GM12878 (cell line): Measurements from ENCODE around the gene PPA1. TPM values are rescaled to one million over a fixed set of nuclear protein-coding genes. Genes with fewer than 3 reads are reported as not detected.

Source experiments
- CEBPB ChIP-seq, 2 experiments: fragments of 150-350 bp in 1 of 2; IDR thresholded peaks; 2 replicates each; pipeline ENCODE4 v1.6.1; 2012 to 2014; ENCODE audit warnings: low read depth in 2 of 2, low read length in 2 of 2, borderline replicate concordance in 1 of 2, inconsistent platforms in 1 of 2
- EGR1 ChIP-seq, 2 experiments: IDR thresholded peaks; 1 replicate in 1 of 2; 2 replicates in 1 of 2; pipeline ENCODE4 v1.6.1; 2011 to 2012; ENCODE audit warnings: low read depth in 2 of 2, low read length in 2 of 2, borderline replicate concordance in 1 of 2, mild to moderate bottlenecking in 1 of 2, moderate library complexity in 1 of 2
- EP300 ChIP-seq, 2 experiments: fragments of 150-350 bp in 1 of 2; IDR thresholded peaks; 2 replicates each; pipeline ENCODE4 v1.6.1; 2011 to 2012; ENCODE audit warnings: low read depth in 2 of 2, low read length in 2 of 2, borderline replicate concordance in 1 of 2, improper control_type of control experiment in 1 of 2, inconsistent platforms in 1 of 2; ENCODE audit not compliant: control insufficient read depth in 1 of 2
- ESRRA ChIP-seq: IDR thresholded peaks from 2 replicates; pipeline ENCODE4 v1.6.1; 2012; ENCODE audit warnings: mild to moderate bottlenecking, low read length, improper control_type of control experiment
- HDAC6 ChIP-seq: fragments of 200-600 bp; sonication (generic); IDR thresholded peaks from one replicate; pipeline ENCODE4 v1.8.0; 2017; ENCODE audit warnings: antibody characterized with exemption; ENCODE audit not compliant: unreplicated experiment
- JUND ChIP-seq: IDR thresholded peaks from 2 replicates; pipeline ENCODE4 v1.6.1; 2012; ENCODE audit warnings: low read depth, mild to moderate bottlenecking, low read length, improper control_type of control experiment, moderate library complexity
- LARP7 ChIP-seq: fragments of 450-650 bp; IDR thresholded peaks from 2 replicates; pipeline ENCODE4 v1.6.1; 2017; ENCODE audit warnings: mild to moderate bottlenecking
- NKRF ChIP-seq: fragments of 450-650 bp; conservative IDR thresholded peaks from 2 replicates; pipeline ENCODE4 v1.6.1; 2017; ENCODE audit warnings: mild to moderate bottlenecking, moderate library complexity
- PKNOX1 ChIP-seq: fragments of 450-650 bp; IDR thresholded peaks from 2 replicates; pipeline ENCODE4 v1.6.1; 2016; ENCODE audit warnings: mild to moderate bottlenecking
- POLR2A ChIP-seq: IDR thresholded peaks from 2 replicates; pipeline ENCODE4 v1.6.1; 2011; ENCODE audit warnings: low read depth, mild to moderate bottlenecking, low read length
- POU2F2 ChIP-seq: IDR thresholded peaks from 3 replicates; pipeline ENCODE4 v1.6.1; 2011; ENCODE audit warnings: low read depth, mild to moderate bottlenecking, low read length, borderline replicate concordance
- RBBP5 ChIP-seq: fragments of 200-600 bp; sonication (generic); conservative IDR thresholded peaks from 2 replicates; pipeline ENCODE4 v1.6.1; 2016
- RELA ChIP-seq: fragments of 450-650 bp; IDR thresholded peaks from 2 replicates; pipeline ENCODE4 v1.8.0; 2014; ENCODE audit warnings: borderline replicate concordance; ENCODE audit not compliant: partially characterized antibody
- SIX5 ChIP-seq: IDR thresholded peaks from 2 replicates; pipeline ENCODE4 v1.6.1; 2011; ENCODE audit warnings: mild to moderate bottlenecking, low read depth, low read length, moderate library complexity; ENCODE audit not compliant: severe bottlenecking
- SMARCA5 ChIP-seq: fragments of 450-650 bp; IDR thresholded peaks from 2 replicates; pipeline ENCODE4 v1.6.1; 2017; ENCODE audit warnings: mild to moderate bottlenecking
- TARDBP ChIP-seq: IDR thresholded peaks from 2 replicates; pipeline ENCODE4 v1.6.1; 2016; ENCODE audit warnings: borderline replicate concordance
- TBL1XR1 ChIP-seq: IDR thresholded peaks from 2 replicates; pipeline ENCODE4 v1.6.1; 2012; ENCODE audit warnings: low read depth, low read length, improper control_type of control experiment
- TCF12 ChIP-seq: IDR thresholded peaks from 2 replicates; pipeline ENCODE4 v1.6.1; 2011; ENCODE audit warnings: low read depth, mild to moderate bottlenecking, low read length
- YY1 ChIP-seq: IDR thresholded peaks from 2 replicates; pipeline ENCODE4 v1.6.1; 2011; ENCODE audit warnings: low read depth, mild to moderate bottlenecking, low read length
- ZNF384 ChIP-seq: IDR thresholded peaks from 2 replicates; pipeline ENCODE4 v1.6.1; 2012; ENCODE audit warnings: low read depth, mild to moderate bottlenecking, low read length, improper control_type of control experiment, borderline replicate concordance
- polyA plus RNA-seq, 11 experiments: library from polyadenylated mRNA; depleted of rRNA in 4 of 11; unstranded in 6 of 11; stranded (reverse) in 5 of 11; fragments of >200 nt; fragmentation: Nextera tagmentation in 4 of 11; fragmentation: Illumina TruSeq in 1 of 11; extraction: Ambion mirVana in 4 of 11; extraction: Trizol in 1 of 11; gene quantifications; 1 replicate in 1 of 11; 2 replicates in 10 of 11; pipeline versions ENCODE4 v1.2.1 to v1.2.3, GENCODE V29; 2011 to 2016; ENCODE audit warnings: inconsistent platforms in 2 of 11, missing spikeins in 2 of 11, low read depth in 1 of 11
- total RNA-seq, 4 experiments: library from RNA; depleted of rRNA in 3 of 4; stranded (reverse); fragments of >200 nt in 3 of 4; fragmentation: Illumina TruSeq in 1 of 4; extraction: Trizol in 1 of 4; gene quantifications; 2 replicates each; pipeline versions ENCODE4 v1.2.1 to v1.2.3, GENCODE V29; 2013 to 2021
- TF ChIP-seq, protein P1 (sequence below): fragments of 450-650 bp; IDR thresholded peaks from 2 replicates; pipeline ENCODE4 v1.6.1; 2017; ENCODE audit warnings: low read depth, mild to moderate bottlenecking, moderate library complexity
- TF ChIP-seq, protein P2 (sequence below): IDR thresholded peaks from 2 replicates; pipeline ENCODE4 v1.6.1; 2012; ENCODE audit warnings: mild to moderate bottlenecking, low read depth, low read length

The PPA1 gene
- total and polyA plus RNA-seq, 10 of the 15 experiments (the other 5 are each of a cell fraction or from before 2014, with no cell fraction given), result 224 to 452 (median 346) TPM

DNA sequence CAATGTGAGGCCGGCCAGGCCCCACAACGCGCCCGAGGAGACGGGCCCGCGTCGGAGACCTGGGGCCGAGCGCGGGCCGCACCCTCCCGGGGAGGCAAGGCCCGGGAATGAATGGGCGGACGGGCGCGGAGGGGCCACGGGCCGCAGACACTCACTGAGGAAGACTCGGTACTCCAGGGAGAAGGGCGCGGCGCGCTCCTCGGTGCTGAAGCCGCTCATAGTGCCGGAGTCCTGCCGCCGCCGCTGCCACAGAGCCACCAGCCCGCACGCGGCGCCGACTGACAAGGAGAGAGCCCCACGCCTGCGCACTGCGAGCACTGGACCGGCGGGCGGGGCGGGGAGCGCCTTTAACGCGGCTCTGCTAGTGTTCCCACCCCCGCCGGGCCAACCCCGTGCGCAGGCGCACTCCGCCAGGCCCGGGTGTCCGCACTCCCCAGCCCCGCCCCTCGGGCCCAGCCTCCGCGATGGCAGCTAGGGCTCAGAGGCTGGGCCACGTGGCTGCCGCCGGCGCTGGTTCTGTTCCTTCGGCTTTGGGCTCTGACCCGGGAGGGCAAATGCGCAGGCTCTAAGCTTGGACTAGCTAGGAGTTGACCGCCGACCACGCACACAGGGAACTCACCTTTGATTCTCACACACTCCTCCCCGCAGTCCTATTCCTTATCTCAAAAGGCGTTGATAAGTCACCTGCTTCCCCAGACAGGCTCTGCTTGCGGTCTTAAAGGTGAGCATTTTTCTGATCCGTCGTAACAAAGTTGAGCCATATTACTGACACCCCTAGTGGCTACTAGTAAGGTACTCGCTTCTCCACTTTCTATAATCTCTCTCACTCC lies at the start of gene PPA1 (continued):
- TF ChIP-seq ZNF384 (no peak), PKNOX1 (peak; percentile 46; the same call in 1 of the 2 replicates), RBBP5 (no peak), LARP7 (peak; percentile 53; the same call in 1 of the 2 replicates), SMARCA5 (0 out of 2 replicates have a peak, but pooled peaks have one; percentile 19), NKRF (peak; percentile 90), RELA (no peak), POU2F2 (peak; percentile 66; the same call in 1 of the 3 replicates), SIX5 (no peak), TARDBP (no peak), JUND (peak; percentile 24; the same call in 1 of the 2 replicates), YY1 (peak; percentile 87), HDAC6 (no peak), CEBPB (IDR thresholded peaks at IDR 0.05; ENCODE audit: borderline replicate concordance in 1 of 2, low read depth in 2 of 2, low read length in 2 of 2) (no peak), EGR1 (IDR thresholded peaks at IDR 0.05; ENCODE audit: borderline replicate concordance in 1 of 2, low read depth in 2 of 2, low read length in 2 of 2) (peak in 1 of 2 experiments; percentile 77; a peak in 2 of 3 replicates), ESRRA (no peak), EP300 (IDR thresholded peaks at IDR 0.05; ENCODE audit: borderline replicate concordance in 1 of 2, control insufficient read depth in 1 of 2, low read depth in 2 of 2, low read length in 2 of 2) (no peak), TBL1XR1 (no peak), TCF12 (peak; percentile 58; the same call in 1 of the 2 replicates), POLR2A (peak; percentile 95)
- TF ChIP-seq, protein P1, sequence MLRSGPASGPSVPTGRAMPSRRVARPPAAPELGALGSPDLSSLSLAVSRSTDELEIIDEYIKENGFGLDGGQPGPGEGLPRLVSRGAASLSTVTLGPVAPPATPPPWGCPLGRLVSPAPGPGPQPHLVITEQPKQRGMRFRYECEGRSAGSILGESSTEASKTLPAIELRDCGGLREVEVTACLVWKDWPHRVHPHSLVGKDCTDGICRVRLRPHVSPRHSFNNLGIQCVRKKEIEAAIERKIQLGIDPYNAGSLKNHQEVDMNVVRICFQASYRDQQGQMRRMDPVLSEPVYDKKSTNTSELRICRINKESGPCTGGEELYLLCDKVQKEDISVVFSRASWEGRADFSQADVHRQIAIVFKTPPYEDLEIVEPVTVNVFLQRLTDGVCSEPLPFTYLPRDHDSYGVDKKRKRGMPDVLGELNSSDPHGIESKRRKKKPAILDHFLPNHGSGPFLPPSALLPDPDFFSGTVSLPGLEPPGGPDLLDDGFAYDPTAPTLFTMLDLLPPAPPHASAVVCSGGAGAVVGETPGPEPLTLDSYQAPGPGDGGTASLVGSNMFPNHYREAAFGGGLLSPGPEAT, result peak; percentile 50; the same call in 1 of the 2 replicates
- TF ChIP-seq, protein P2, sequence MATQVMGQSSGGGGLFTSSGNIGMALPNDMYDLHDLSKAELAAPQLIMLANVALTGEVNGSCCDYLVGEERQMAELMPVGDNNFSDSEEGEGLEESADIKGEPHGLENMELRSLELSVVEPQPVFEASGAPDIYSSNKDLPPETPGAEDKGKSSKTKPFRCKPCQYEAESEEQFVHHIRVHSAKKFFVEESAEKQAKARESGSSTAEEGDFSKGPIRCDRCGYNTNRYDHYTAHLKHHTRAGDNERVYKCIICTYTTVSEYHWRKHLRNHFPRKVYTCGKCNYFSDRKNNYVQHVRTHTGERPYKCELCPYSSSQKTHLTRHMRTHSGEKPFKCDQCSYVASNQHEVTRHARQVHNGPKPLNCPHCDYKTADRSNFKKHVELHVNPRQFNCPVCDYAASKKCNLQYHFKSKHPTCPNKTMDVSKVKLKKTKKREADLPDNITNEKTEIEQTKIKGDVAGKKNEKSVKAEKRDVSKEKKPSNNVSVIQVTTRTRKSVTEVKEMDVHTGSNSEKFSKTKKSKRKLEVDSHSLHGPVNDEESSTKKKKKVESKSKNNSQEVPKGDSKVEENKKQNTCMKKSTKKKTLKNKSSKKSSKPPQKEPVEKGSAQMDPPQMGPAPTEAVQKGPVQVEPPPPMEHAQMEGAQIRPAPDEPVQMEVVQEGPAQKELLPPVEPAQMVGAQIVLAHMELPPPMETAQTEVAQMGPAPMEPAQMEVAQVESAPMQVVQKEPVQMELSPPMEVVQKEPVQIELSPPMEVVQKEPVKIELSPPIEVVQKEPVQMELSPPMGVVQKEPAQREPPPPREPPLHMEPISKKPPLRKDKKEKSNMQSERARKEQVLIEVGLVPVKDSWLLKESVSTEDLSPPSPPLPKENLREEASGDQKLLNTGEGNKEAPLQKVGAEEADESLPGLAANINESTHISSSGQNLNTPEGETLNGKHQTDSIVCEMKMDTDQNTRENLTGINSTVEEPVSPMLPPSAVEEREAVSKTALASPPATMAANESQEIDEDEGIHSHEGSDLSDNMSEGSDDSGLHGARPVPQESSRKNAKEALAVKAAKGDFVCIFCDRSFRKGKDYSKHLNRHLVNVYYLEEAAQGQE, result no peak
